Stomach (tissue), 4 donors: ENCODE measurements around the gene IMPDH2.

Experiments used
- CTCF ChIP-seq, 7 experiments: fragments of 450-650 bp in 4 of 7; fragments of 200-600 bp in 3 of 7; sonication (generic) in 3 of 7; IDR thresholded peaks; one replicate each; pipeline ENCODE4 v1.5.1; 2016 to 2019; ENCODE audit warnings: antibody characterized with exemption in 7 of 7, control low read depth in 2 of 7, mild to moderate bottlenecking in 1 of 7
- EP300 ChIP-seq: sonication (generic); formaldehyde crosslinking; IDR thresholded peaks from one replicate; pipeline ENCODE4 v1.6.1; 2017; ENCODE audit warnings: antibody characterized with exemption
- POLR2A ChIP-seq, 4 donors: fragments of 450-650 bp; IDR thresholded peaks; one replicate each; pipeline ENCODE4 v1.6.1; 2016; ENCODE audit warnings: antibody characterized with exemption in 4 of 4, control low read depth in 2 of 4, mild to moderate bottlenecking in 1 of 4, moderate library complexity in 1 of 4
- POLR2AphosphoS5 ChIP-seq, 3 donors: sonication (generic); formaldehyde crosslinking; IDR thresholded peaks; one replicate each; pipeline ENCODE4 v1.6.1; 2016; ENCODE audit warnings: antibody characterized with exemption in 3 of 3

GRCh38 chr3:48997714-48998637 lies 31.2 kb downstream of the IMPDH2 start:
- TF ChIP-seq CTCF (IDR thresholded peaks at IDR 0.05) (no peak), POLR2A (IDR thresholded peaks at IDR 0.05) (no peak), EP300 (no peak), POLR2AphosphoS5 (IDR thresholded peaks at IDR 0.05) (no peak)
